ENCODE measurements around the gene NUMB. TPM values are rescaled to one million over a fixed set of nuclear protein-coding genes. Genes with fewer than 3 reads are reported as not detected.

The NUMB gene
- total RNA-seq, 6 donors from 2014 or later = 85.6 to 169 (median 118) TPM

- no peaks in the 10 kb centered on the region for H3K4me1 ChIP-seq
- DNase-seq = no peak
- H3K27me3 ChIP-seq = no peaks in the 10 kb centered on the region
- H3K4me3 ChIP-seq = no peak overlapping the region
- WGBS, 2 donors = 77 to 81% methylated on average over 11 to 12 of the region's 12 CpGs
- no peak for TF ChIP-seq EP300 (IDR thresholded peaks at IDR 0.05)
- no peak for TF ChIP-seq POLR2AphosphoS5 (IDR thresholded peaks at IDR 0.05)
- TF ChIP-seq, protein P1, sequence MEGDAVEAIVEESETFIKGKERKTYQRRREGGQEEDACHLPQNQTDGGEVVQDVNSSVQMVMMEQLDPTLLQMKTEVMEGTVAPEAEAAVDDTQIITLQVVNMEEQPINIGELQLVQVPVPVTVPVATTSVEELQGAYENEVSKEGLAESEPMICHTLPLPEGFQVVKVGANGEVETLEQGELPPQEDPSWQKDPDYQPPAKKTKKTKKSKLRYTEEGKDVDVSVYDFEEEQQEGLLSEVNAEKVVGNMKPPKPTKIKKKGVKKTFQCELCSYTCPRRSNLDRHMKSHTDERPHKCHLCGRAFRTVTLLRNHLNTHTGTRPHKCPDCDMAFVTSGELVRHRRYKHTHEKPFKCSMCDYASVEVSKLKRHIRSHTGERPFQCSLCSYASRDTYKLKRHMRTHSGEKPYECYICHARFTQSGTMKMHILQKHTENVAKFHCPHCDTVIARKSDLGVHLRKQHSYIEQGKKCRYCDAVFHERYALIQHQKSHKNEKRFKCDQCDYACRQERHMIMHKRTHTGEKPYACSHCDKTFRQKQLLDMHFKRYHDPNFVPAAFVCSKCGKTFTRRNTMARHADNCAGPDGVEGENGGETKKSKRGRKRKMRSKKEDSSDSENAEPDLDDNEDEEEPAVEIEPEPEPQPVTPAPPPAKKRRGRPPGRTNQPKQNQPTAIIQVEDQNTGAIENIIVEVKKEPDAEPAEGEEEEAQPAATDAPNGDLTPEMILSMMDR (IDR thresholded peaks at IDR 0.05) = no peak
- TF ChIP-seq POLR2A (IDR thresholded peaks at IDR 0.05) = no peak
- no peaks in the 10 kb centered on the region for H3K9me3 ChIP-seq
- H3K27ac ChIP-seq = no peak overlapping the region
- no peak for ATAC-seq (ENCODE audit: low FRiP score in 2 of 2)
- H3K36me3 ChIP-seq = peaks cover 23 to 86% (median 70%) of the 10 kb centered on the region in 4 donors
These were observed 174.6 kb downstream of the NUMB start for GRCh38 chr14:73283608-73284379.

DNA sequence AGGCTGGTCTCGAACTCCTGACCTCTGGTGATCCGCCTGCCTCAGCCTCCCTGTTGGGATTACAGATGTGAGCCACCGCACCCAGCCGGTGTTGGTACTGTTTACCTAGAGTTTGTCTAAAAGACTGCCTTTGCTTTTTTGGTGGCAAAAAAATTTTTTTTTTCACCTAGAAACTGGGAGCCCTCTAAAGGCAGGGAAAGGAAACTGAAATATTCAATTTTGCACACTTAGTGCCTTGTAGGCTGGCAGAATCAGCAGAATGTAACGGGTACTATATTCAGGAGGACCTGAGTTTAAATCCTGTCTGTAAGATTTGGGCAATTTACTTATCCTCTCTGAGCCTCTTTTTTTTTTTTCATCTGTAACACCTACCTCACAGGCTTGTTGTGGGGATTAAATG lies 177.4 kb downstream of the NUMB start:
- Histone ChIP-seq H3K4me1 (no peaks in the 10 kb centered on the region), H3K9me3 (no peaks in the 10 kb centered on the region), H3K27me3 (no peaks in the 10 kb centered on the region), H3K27ac (no peak overlapping the region), H3K36me3 (peaks cover 36 to 98% (median 83%) of the 10 kb centered on the region in 4 donors), H3K4me3 (no peak overlapping the region)
- DNase-seq = no peak
- no peak for TF ChIP-seq EP300 (IDR thresholded peaks at IDR 0.05)
- TF ChIP-seq, protein P1 (IDR thresholded peaks at IDR 0.05) = no peak
- no peak for TF ChIP-seq POLR2A (IDR thresholded peaks at IDR 0.05)
- TF ChIP-seq POLR2AphosphoS5 (IDR thresholded peaks at IDR 0.05) = no peak
- 95 to 99% methylated on average over 5 of the region's 5 CpGs for WGBS, 2 donors
- ATAC-seq (ENCODE audit: low FRiP score in 2 of 2) = no peak

GRCh38 chr14:73277376-73277775 lies 181.0 kb downstream of the NUMB start:
- ATAC-seq (ENCODE audit: low FRiP score in 2 of 2) (no peak), DNase-seq (no peak)
- no peak overlapping the region for H3K27ac ChIP-seq
- TF ChIP-seq, protein P1 (IDR thresholded peaks at IDR 0.05) = no peak
- TF ChIP-seq POLR2A (IDR thresholded peaks at IDR 0.05) (no peak), EP300 (IDR thresholded peaks at IDR 0.05) (no peak), POLR2AphosphoS5 (IDR thresholded peaks at IDR 0.05) (no peak)
- no peak overlapping the region for H3K4me3 ChIP-seq
- no peaks in the 10 kb centered on the region for H3K27me3 ChIP-seq
- peaks cover 23 to 97% (median 66%) of the 10 kb centered on the region in 4 donors for H3K36me3 ChIP-seq
- no peaks in the 10 kb centered on the region for H3K4me1 ChIP-seq
- 95% methylated on average over 2 of the region's 2 CpGs; no CpG with 5 or more reads in 1 of the 2 donors for WGBS, 2 donors
- H3K9me3 ChIP-seq = no peaks in the 10 kb centered on the region

- H3K4me3 ChIP-seq = no peak overlapping the region
- DNase-seq (no peak), ATAC-seq (ENCODE audit: low FRiP score in 2 of 2) (peak in 1 of 2 donors; percentile 57)
- no peak for TF ChIP-seq POLR2AphosphoS5 (IDR thresholded peaks at IDR 0.05)
- TF ChIP-seq POLR2A (IDR thresholded peaks at IDR 0.05) = no peak
- TF ChIP-seq, protein P1 (IDR thresholded peaks at IDR 0.05) = no peak
- TF ChIP-seq EP300 (IDR thresholded peaks at IDR 0.05) = no peak
- WGBS, 2 donors = 93 to 97% methylated on average over 7 of the region's 7 CpGs
- H3K4me1 ChIP-seq = no peaks in the 10 kb centered on the region
- H3K9me3 ChIP-seq = no peaks in the 10 kb centered on the region
- no peaks in the 10 kb centered on the region for H3K27me3 ChIP-seq
- H3K36me3 ChIP-seq = peaks cover 23 to 92% (median 61%) of the 10 kb centered on the region in 4 donors
- no peak overlapping the region for H3K27ac ChIP-seq
These were observed 181.5 kb downstream of the NUMB start for GRCh38 chr14:73276836-73277235.
